Thymus (tissue), 11 donors: Measurements from ENCODE around the gene HYKK. TPM values are rescaled to one million over a fixed set of nuclear protein-coding genes. Genes with fewer than 3 reads are reported as not detected.
"Not testable (repeated sequence)": the region's sequence is repeated elsewhere in the genome, so short reads cannot be mapped to it uniquely, and the experiment has no call there.

ENCODE experiments used
- DNase-seq, 9 donors: peaks; one replicate each; pipeline ENCODE4 v3.0.0-alpha.2; 2013; ENCODE audit warnings: low spot score in 9 of 9, low read depth in 6 of 9, missing footprints in 1 of 9
- H3K27ac ChIP-seq, 2 donors: one replicate each; pipeline ENCODE4 v1.5.1; 2013; ENCODE audit warnings: control low read depth in 1 of 2, low read depth in 1 of 2, low read length in 1 of 2, mild to moderate bottlenecking in 1 of 2, moderate library complexity in 1 of 2
- H3K27me3 ChIP-seq, 2 donors: one replicate each; pipeline ENCODE4 v1.5.1; 2013; ENCODE audit warnings: low read length in 1 of 2; ENCODE audit not compliant: control insufficient read depth in 2 of 2, insufficient read depth in 1 of 2
- H3K36me3 ChIP-seq, 2 donors: one replicate each; pipeline ENCODE4 v1.5.1; 2013; ENCODE audit warnings: low read length in 1 of 2, mild to moderate bottlenecking in 1 of 2, moderate library complexity in 1 of 2; ENCODE audit not compliant: control insufficient read depth in 2 of 2, insufficient read depth in 2 of 2
- H3K4me1 ChIP-seq, 2 donors: one replicate each; pipeline ENCODE4 v1.5.1; 2013; ENCODE audit warnings: low read length in 2 of 2; ENCODE audit not compliant: control insufficient read depth in 2 of 2, insufficient read depth in 2 of 2
- H3K4me3 ChIP-seq, 2 donors: one replicate each; pipeline ENCODE4 v1.5.1; 2013; ENCODE audit warnings: low read length in 2 of 2, control low read depth in 1 of 2, mild to moderate bottlenecking in 1 of 2
- H3K9me3 ChIP-seq, 2 donors: one replicate each; pipeline ENCODE4 v1.5.1; 2013; ENCODE audit warnings: low read length in 1 of 2, mild to moderate bottlenecking in 1 of 2; ENCODE audit not compliant: control insufficient read depth in 2 of 2, insufficient read depth in 1 of 2
- WGBS: extraction: QIAGEN DNeasy Blood & Tissue Kit; methylation state at CpG from one replicate; pipeline ENCODE4 v1.1.7; 2013; 5-methylcytosine and 5-hydroxymethylcytosine counted together
- polyA plus RNA-seq: library from polyadenylated mRNA; stranded (reverse); fragments of 200-250 nt; gene quantifications from one replicate; pipeline ENCODE4 v1.2.3, GENCODE V29; 2013
- total RNA-seq: library from RNA; stranded (reverse); fragments of 120-200 nt; gene quantifications from one replicate; pipeline ENCODE4 v1.2.4, GENCODE V29; 2013
- donor health status: healthy.

HYKK gene
- total and polyA plus RNA-seq, 2 donors: 2.2 to 5.3 TPM

GRCh38 chr15:78501857-78502256 lies 5.5 kb upstream of the HYKK start:
- no peak for DNase-seq
- 98% methylated on average over 4 of the region's 4 CpGs for WGBS
- H3K36me3 ChIP-seq: peaks cover 6 to 23% of the 10 kb centered on the region in 2 donors

GRCh38 chr15:78502641-78503040 lies 4.7 kb upstream of the HYKK start:
- over 99% methylated on average over 2 of the region's 2 CpGs for WGBS
- Histone ChIP-seq H3K4me3 (no peak overlapping the region), H3K4me1 (peaks cover 3 to 5% of the 10 kb centered on the region in 2 donors), H3K9me3 (peaks cover 0 to 6% of the 10 kb centered on the region in 2 donors), H3K27me3 (peaks cover 0 to 9% of the 10 kb centered on the region in 2 donors), H3K36me3 (peaks cover 6 to 16% of the 10 kb centered on the region in 2 donors), H3K27ac (no peak overlapping the region)
- no peak for DNase-seq

More at GRCh38 chr15:78501857-78502256, 5.5 kb upstream of the HYKK start:
- H3K27ac ChIP-seq: no peak overlapping the region
- H3K9me3 ChIP-seq: no peaks in the 10 kb centered on the region
- peaks cover 0 to 1% of the 10 kb centered on the region in 2 donors for H3K27me3 ChIP-seq
- no peak overlapping the region for H3K4me3 ChIP-seq
- H3K4me1 ChIP-seq: peaks cover under 1 to 2% of the 10 kb centered on the region in 2 donors

- Histone ChIP-seq H3K27ac (no peak overlapping the region), H3K27me3 (peaks cover 0 to 22% of the 10 kb centered on the region in 2 donors), H3K4me3 (peak overlapping the region; percentile 61 to 66), H3K9me3 (peaks cover 0 to 9% of the 10 kb centered on the region in 2 donors), H3K36me3 (no peaks in the 10 kb centered on the region), H3K4me1 (peaks cover 10 to 13% of the 10 kb centered on the region in 2 donors)
- DNase-seq: no peak
- 2% methylated on average over 13 of the region's 13 CpGs for WGBS
These were observed 419 bp downstream of the HYKK start for GRCh38 chr15:78507831-78508160.

- H3K4me3 ChIP-seq: peak overlapping the region; percentile 61 to 66
- peaks cover 0 to 22% of the 10 kb centered on the region in 2 donors for H3K27me3 ChIP-seq
- peaks cover 10 to 13% of the 10 kb centered on the region in 2 donors for H3K4me1 ChIP-seq
- peak in 2 of 9 donors; percentile 2 for DNase-seq
- no peaks in the 10 kb centered on the region for H3K36me3 ChIP-seq
- peaks cover 0 to 9% of the 10 kb centered on the region in 2 donors for H3K9me3 ChIP-seq
- 50% methylated on average over 6 of the region's 6 CpGs for WGBS
- no peak overlapping the region for H3K27ac ChIP-seq
These were observed 895 bp downstream of the HYKK start for GRCh38 chr15:78508272-78508671.

GRCh38 chr15:78509726-78510312 lies 2.4 kb downstream of the HYKK start:
- WGBS: 77% methylated on average over 6 of the region's 6 CpGs
- Histone ChIP-seq H3K36me3 (no peaks in the 10 kb centered on the region), H3K4me3 (no peak overlapping the region), H3K4me1 (peaks cover 10 to 13% of the 10 kb centered on the region in 2 donors), H3K27me3 (peaks cover 0 to 22% of the 10 kb centered on the region in 2 donors), H3K27ac (no peak overlapping the region), H3K9me3 (peaks cover 0 to 9% of the 10 kb centered on the region in 2 donors)
- peak in 3 of 9 donors; percentile 11 to 40 (median 12) for DNase-seq

GRCh38 chr15:78520035-78520434 lies 12.7 kb downstream of the HYKK start:
- not testable (repeated sequence) for H3K36me3 ChIP-seq, H3K9me3 ChIP-seq, H3K27ac ChIP-seq, DNase-seq, H3K4me1 ChIP-seq, H3K4me3 ChIP-seq, H3K27me3 ChIP-seq
- WGBS: 97% methylated on average over 2 of the region's 3 CpGs

- no peak overlapping the region for H3K27ac ChIP-seq
- H3K4me1 ChIP-seq: no peaks in the 10 kb centered on the region
- H3K4me3 ChIP-seq: no peak overlapping the region
- no peaks in the 10 kb centered on the region for H3K36me3 ChIP-seq
- peaks cover 0 to 4% of the 10 kb centered on the region in 2 donors for H3K9me3 ChIP-seq
- H3K27me3 ChIP-seq: no peaks in the 10 kb centered on the region
- DNase-seq: no peak
- WGBS: 96% methylated on average over 5 of the region's 5 CpGs
These were observed 16.9 kb downstream of the HYKK start for GRCh38 chr15:78524230-78524629.

DNA sequence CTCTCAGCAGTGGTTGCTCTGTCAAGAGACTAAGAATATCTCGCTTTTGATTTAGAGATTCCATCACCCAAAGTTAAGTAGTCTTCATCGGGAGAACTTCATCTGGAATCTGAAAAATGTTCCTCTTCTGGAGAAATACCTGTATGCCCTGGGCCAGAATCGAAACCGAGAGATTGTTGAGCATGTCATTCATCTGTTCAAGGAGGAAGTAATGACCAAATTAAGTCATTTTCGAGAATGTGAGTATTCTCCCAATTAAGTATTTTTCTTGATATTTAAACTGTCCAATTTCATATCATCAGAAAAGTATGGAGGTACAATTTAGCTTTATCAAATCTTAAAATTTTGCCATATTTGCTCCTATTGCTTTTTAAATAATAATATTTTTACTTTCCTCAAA lies 19.9 kb downstream of the HYKK start:
- Histone ChIP-seq H3K9me3 (peaks cover 0 to 4% of the 10 kb centered on the region in 2 donors), H3K27ac (no peak overlapping the region), H3K4me1 (no peaks in the 10 kb centered on the region), H3K36me3 (no peaks in the 10 kb centered on the region), H3K4me3 (no peak overlapping the region), H3K27me3 (no peaks in the 10 kb centered on the region)
- DNase-seq: no peak
- 97% methylated on average over 5 of the region's 5 CpGs for WGBS

GRCh38 chr15:78533331-78533730 lies 26.0 kb downstream of the HYKK start:
- DNase-seq: no peak
- Histone ChIP-seq H3K27ac (no peak overlapping the region), H3K4me1 (no peaks in the 10 kb centered on the region), H3K36me3 (no peaks in the 10 kb centered on the region), H3K4me3 (no peak overlapping the region), H3K27me3 (no peaks in the 10 kb centered on the region), H3K9me3 (no peaks in the 10 kb centered on the region)
- 88% methylated on average over 2 of the region's 2 CpGs for WGBS
